GM23248 (cell line): Measurements from ENCODE around the gene OTOP3. TPM values are rescaled to one million over a fixed set of nuclear protein-coding genes. Genes with fewer than 3 reads are reported as not detected.

Experiments used
- DNase-seq: peaks from one replicate; pipeline ENCODE4 v3.0.0-alpha.2; 2015
- H2AFZ ChIP-seq: fragments of 200-600 bp; sonication (generic); 2 replicates; pipeline ENCODE4 v1.6.1; 2016; ENCODE audit warnings: antibody characterized with exemption
- H3F3A ChIP-seq: fragments of 200-600 bp; sonication (generic); 2 replicates; pipeline ENCODE4 v1.6.1; 2016; ENCODE audit warnings: mild to moderate bottlenecking, antibody characterized with exemption, mixed run types; ENCODE audit not compliant: insufficient read depth
- H3K27ac ChIP-seq: fragments of 200-600 bp; sonication (generic); 2 replicates; pipeline ENCODE4 v1.5.1; 2016; ENCODE audit warnings: mild to moderate bottlenecking
- H3K27me3 ChIP-seq: fragments of 200-600 bp; sonication (generic); replicated peaks from 2 replicates; pipeline ENCODE4 v1.6.1; 2016; ENCODE audit warnings: mild to moderate bottlenecking; ENCODE audit not compliant: insufficient read depth
- H3K36me3 ChIP-seq: fragments of 200-600 bp; sonication (generic); 2 replicates; pipeline ENCODE4 v1.6.1; 2016; ENCODE audit warnings: low read depth, mild to moderate bottlenecking
- H3K4me1 ChIP-seq: fragments of 200-600 bp; sonication (generic); 2 replicates; pipeline ENCODE4 v1.6.1; 2016; ENCODE audit warnings: mild to moderate bottlenecking; ENCODE audit not compliant: insufficient read depth
- H3K4me2 ChIP-seq: fragments of 200-600 bp; sonication (generic); one replicate; pipeline ENCODE4 v1.6.1; 2016; ENCODE audit warnings: mild to moderate bottlenecking; ENCODE audit not compliant: unreplicated experiment
- H3K4me3 ChIP-seq: fragments of 200-600 bp; sonication (generic); 2 replicates; pipeline ENCODE4 v1.5.1; 2016; ENCODE audit warnings: mild to moderate bottlenecking
- H3K79me2 ChIP-seq: fragments of 200-600 bp; sonication (generic); 2 replicates; pipeline ENCODE4 v1.6.1; 2016; ENCODE audit warnings: mild to moderate bottlenecking; ENCODE audit not compliant: insufficient read depth
- H3K9ac ChIP-seq: fragments of 200-600 bp; sonication (generic); 2 replicates; pipeline ENCODE4 v1.6.1; 2016; ENCODE audit warnings: mild to moderate bottlenecking
- H3K9me2 ChIP-seq: fragments of 200-600 bp; sonication (generic); 2 replicates; pipeline ENCODE4 v1.6.1; 2016; ENCODE audit warnings: mixed run types, mild to moderate bottlenecking, moderate library complexity; ENCODE audit not compliant: insufficient read depth
- H3K9me3 ChIP-seq: fragments of 200-600 bp; sonication (generic); one replicate; pipeline ENCODE4 v1.6.1; 2017; ENCODE audit warnings: low read depth
- H4K20me1 ChIP-seq: fragments of 200-600 bp; sonication (generic); 2 replicates; pipeline ENCODE4 v1.6.0; 2016; ENCODE audit not compliant: insufficient read depth
- EZH2 ChIP-seq: fragments of 200-600 bp; sonication (generic); IDR thresholded peaks from 2 replicates; pipeline ENCODE4 v1.6.1; 2018; ENCODE audit warnings: antibody characterized with exemption, mild to moderate bottlenecking; ENCODE audit not compliant: insufficient read depth, poor library complexity, severe bottlenecking
- EZH2phosphoT487 ChIP-seq: fragments of 200-600 bp; sonication (generic); IDR thresholded peaks from 2 replicates; pipeline ENCODE4 v1.6.1; 2018; ENCODE audit warnings: antibody characterized with exemption, moderate library complexity, mild to moderate bottlenecking, low read depth; ENCODE audit not compliant: insufficient read depth
- WGBS, 2 experiments: methylation state at CpG; one replicate each; pipeline ENCODE4 v1.1.6; 2015 to 2017; ENCODE audit warnings: low lambda C conversion rate in 2 of 2, low coverage in 1 of 2; ENCODE audit errors: missing lambda C conversion rate in 2 of 2; 5-methylcytosine and 5-hydroxymethylcytosine counted together
- in situ Hi-C: fragments of 300-500 bp; cut with MboI; formaldehyde crosslinking; loops from 2 replicates; pipeline ENCODE4 v1.15.0; 2020
- polyA plus RNA-seq: library from polyadenylated mRNA; unstranded; fragments of >200 nt; fragmentation: Nextera tagmentation; extraction: Ambion mirVana; gene quantifications from 2 replicates; pipeline ENCODE4 v1.2.1, GENCODE V29; 2016
- total RNA-seq: library from RNA; depleted of rRNA; stranded (reverse); fragments of >200 nt; shearing (Covaris generic); gene quantifications from 2 replicates; pipeline ENCODE4 v1.2.3, GENCODE V29; 2014

Gene OTOP3
- total and polyA plus RNA-seq, 2 experiments from 2014 or later, result not detected

GRCh38 chr17:74970395-74970794, 34.7 kb downstream of the OTOP3 start:
- Histone ChIP-seq H3K36me3 (no peaks in the 10 kb centered on the region), H2AFZ (no peak overlapping the region), H3K4me3 (no peak overlapping the region), H3K27ac (no peak overlapping the region), H3K4me1 (no peaks in the 10 kb centered on the region), H4K20me1 (no peaks in the 10 kb centered on the region), H3K9me3 (no peaks in the 10 kb centered on the region), H3K27me3 (peaks cover 27% of the 10 kb centered on the region), H3F3A (no peaks in the 10 kb centered on the region), H3K9ac (no peak overlapping the region), H3K9me2 (no peaks in the 10 kb centered on the region), H3K4me2 (no peak overlapping the region), H3K79me2 (no peaks in the 10 kb centered on the region)
- 85 to 96% methylated on average over 3 of the region's 3 CpGs for WGBS, 2 experiments
- in situ Hi-C loops, result no loop called here
- TF ChIP-seq EZH2 (no peak), EZH2phosphoT487 (no peak)
- DNase-seq, result no peak

- DNase-seq, result no peak
- H3K27ac ChIP-seq, result no peak overlapping the region
- H3K36me3 ChIP-seq, result no peaks in the 10 kb centered on the region
- in situ Hi-C loops, result no loop called here
- no peaks in the 10 kb centered on the region for H3K9me2 ChIP-seq
- H3K79me2 ChIP-seq, result no peaks in the 10 kb centered on the region
- no peak overlapping the region for H3K9ac ChIP-seq
- no peak overlapping the region for H3K4me3 ChIP-seq
- no peak overlapping the region for H3K4me2 ChIP-seq
- H3K9me3 ChIP-seq, result no peaks in the 10 kb centered on the region
- no peaks in the 10 kb centered on the region for H3K4me1 ChIP-seq
- H3F3A ChIP-seq, result no peaks in the 10 kb centered on the region
- no peaks in the 10 kb centered on the region for H4K20me1 ChIP-seq
- peaks cover 28% of the 10 kb centered on the region for H3K27me3 ChIP-seq
- 86% methylated on average over 8 of the region's 8 CpGs for WGBS, 2 experiments
- TF ChIP-seq EZH2 (no peak), EZH2phosphoT487 (no peak)
- no peak overlapping the region for H2AFZ ChIP-seq
Measured at GRCh38 chr17:74971069-74971841, 35.6 kb downstream of the OTOP3 start.

- H3K9me2 ChIP-seq, result no peaks in the 10 kb centered on the region
- H3K4me1 ChIP-seq, result no peaks in the 10 kb centered on the region
- DNase-seq, result no peak
- H3K27me3 ChIP-seq, result peaks cover 28% of the 10 kb centered on the region
- H3K27ac ChIP-seq, result no peak overlapping the region
- no peaks in the 10 kb centered on the region for H3K36me3 ChIP-seq
- H3K4me3 ChIP-seq, result no peak overlapping the region
- no peak overlapping the region for H3K4me2 ChIP-seq
- H3K9me3 ChIP-seq, result no peaks in the 10 kb centered on the region
- H3K79me2 ChIP-seq, result no peaks in the 10 kb centered on the region
- no peak for TF ChIP-seq EZH2phosphoT487
- TF ChIP-seq EZH2, result no peak
- H3F3A ChIP-seq, result no peaks in the 10 kb centered on the region
- no peak overlapping the region for H3K9ac ChIP-seq
- in situ Hi-C loops, result no loop called here
- H4K20me1 ChIP-seq, result no peaks in the 10 kb centered on the region
- H2AFZ ChIP-seq, result no peak overlapping the region
- 29 to 43% methylated on average over 8 to 9 of the region's 9 CpGs for WGBS, 2 experiments
Measured at GRCh38 chr17:74971842-74972106, 36.1 kb downstream of the OTOP3 start.

GRCh38 chr17:74972107-74972972, 36.6 kb downstream of the OTOP3 start, which contains the start of gene HID1:
HID1 (minus strand) TSS chr17:74972759; CDS start chr17:74972656, 103 bp downstream.
- no peak within 1 kb of the TSS for H3K27ac ChIP-seq
- H3K79me2 ChIP-seq, result no peaks in the 10 kb centered on the region
- in situ Hi-C loops, result no loop called here
- H3K36me3 ChIP-seq, result no peaks in the 10 kb centered on the region
- peaks cover 28% of the 10 kb centered on the region for H3K27me3 ChIP-seq
- peak; percentile 43 for DNase-seq
- WGBS, 2 experiments, result 7 to 10% methylated on average over 28 to 38 of the region's 95 CpGs
- peak within 1 kb of the TSS; percentile 55 for H3K4me3 ChIP-seq
- TF ChIP-seq EZH2phosphoT487 (no peak), EZH2 (no peak)
- H3K4me1 ChIP-seq, result no peaks in the 10 kb centered on the region
- H3K9ac ChIP-seq, result no peak within 1 kb of the TSS
- no peaks in the 10 kb centered on the region for H4K20me1 ChIP-seq
- peak within 1 kb of the TSS; percentile 16 for H3K4me2 ChIP-seq
- H3F3A ChIP-seq, result no peaks in the 10 kb centered on the region
- H2AFZ ChIP-seq, result no peak within 1 kb of the TSS
- H3K9me3 ChIP-seq, result no peaks in the 10 kb centered on the region
- H3K9me2 ChIP-seq, result no peaks in the 10 kb centered on the region
